Ovary (tissue), 3 donors: Measurements from ENCODE around the gene PRDM7.

Experiments
- CTCF ChIP-seq, 3 donors: fragments of 450-650 bp in 2 of 3; fragments of 200-600 bp in 1 of 3; IDR thresholded peaks; one replicate each; pipeline versions ENCODE4 v1.5.1 to v1.8.0; 2016 to 2022; ENCODE audit warnings: antibody characterized with exemption in 3 of 3, mild to moderate bottlenecking in 1 of 3
- EP300 ChIP-seq: sonication (generic); formaldehyde crosslinking; IDR thresholded peaks from one replicate; pipeline ENCODE4 v1.6.1; 2017; ENCODE audit warnings: antibody characterized with exemption
- POLR2A ChIP-seq: fragments of 450-650 bp; IDR thresholded peaks from one replicate; pipeline ENCODE4 v1.6.1; 2017; ENCODE audit warnings: antibody characterized with exemption, mild to moderate bottlenecking, moderate library complexity
- donor health status: DM: no; HTN: no; CAD: no.

DNA sequence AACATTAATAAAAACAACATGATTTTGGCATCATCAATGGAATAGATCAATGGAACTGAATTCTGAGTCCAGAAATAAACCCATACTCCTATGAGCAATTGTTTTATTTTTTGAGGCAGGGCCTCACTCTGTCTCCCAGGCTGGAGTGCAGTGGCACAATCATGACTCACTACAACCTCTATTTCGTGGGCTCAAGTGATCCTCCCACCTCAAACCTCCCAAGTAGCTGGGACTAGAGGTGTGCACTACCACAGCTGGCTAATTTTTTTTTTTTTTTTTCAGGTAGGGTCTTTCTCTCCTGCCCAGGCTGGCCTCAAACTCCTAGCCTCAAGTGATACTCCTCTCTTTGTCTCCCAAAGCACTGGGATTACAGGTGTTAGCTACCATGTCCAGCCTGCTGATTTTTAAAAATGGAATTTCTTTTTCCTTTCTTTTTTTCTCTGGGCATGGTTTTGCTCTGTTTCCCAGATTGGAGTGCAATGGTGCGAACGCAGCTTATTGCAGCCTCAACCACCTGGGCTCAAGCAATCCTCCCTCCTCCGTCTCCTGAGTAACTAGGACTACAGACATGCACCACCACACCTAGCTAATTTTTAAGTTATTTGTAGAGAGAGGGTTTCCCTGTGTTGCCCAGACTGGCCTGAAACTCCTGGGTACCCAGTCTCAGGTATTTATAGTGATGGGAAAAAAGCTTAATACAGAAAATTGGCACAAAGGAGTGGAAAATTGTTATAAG lies 7.3 kb upstream of the PRDM7 start:
- TF ChIP-seq CTCF (IDR thresholded peaks at IDR 0.05) (no peak), EP300 (no peak), POLR2A (no peak)
